B cell (primary cell): ENCODE results near the gene ETV1. TPM values are rescaled to one million over a fixed set of nuclear protein-coding genes. Genes with fewer than 3 reads are reported as not detected.

Source experiments
- ATAC-seq: fragments of 200-7000 bp; cut with Tn5 transposase; one replicate; pipeline ENCODE4 v1.10.0; 2021; ENCODE audit warnings: low read depth, mild to moderate bottlenecking, moderate number of reproducible peaks, moderate library complexity
- CTCF ChIA-PET: fragments of 350-600 bp; sonication (Branson Sonifier 250); formaldehyde crosslinking; loops from one replicate; lab custom pipeline; 2021; ENCODE audit warnings: antibody characterized with exemption, inconsistent platforms; lab: Charles Lee
- POLR2A ChIA-PET: fragments of 350-600 bp; sonication (Branson Sonifier 250); formaldehyde crosslinking; loops from one replicate; lab custom pipeline; 2021; ENCODE audit warnings: antibody characterized with exemption; lab: Charles Lee
- DNase-seq: peaks from one replicate; pipeline ENCODE4 v3.0.0; 2013
- H2AFZ ChIP-seq: 2 replicates; pipeline ENCODE4 v1.6.1; 2012; ENCODE audit warnings: mild to moderate bottlenecking, low read depth, low read length; ENCODE audit not compliant: insufficient read depth, poor library complexity, severe bottlenecking
- H3K27ac ChIP-seq, 2 donors: 1 replicate in 1 of 2; 2 replicates in 1 of 2; pipeline ENCODE4 v1.5.1; 2012 to 2013; ENCODE audit warnings: low read length in 2 of 2, mild to moderate bottlenecking in 2 of 2, moderate library complexity in 1 of 2
- H3K27me3 ChIP-seq, 4 experiments: fragments of 200-600 bp in 1 of 4; sonication (generic) in 1 of 4; replicated peaks in 1 of 4; 1 replicate in 2 of 4; 2 replicates in 2 of 4; pipeline versions ENCODE4 v1.6.1 to v1.7.0; 2013 to 2016; ENCODE audit warnings: low read length in 3 of 4, mild to moderate bottlenecking in 2 of 4, mixed read lengths in 1 of 4, moderate library complexity in 1 of 4; ENCODE audit not compliant: insufficient read depth in 4 of 4, control insufficient read depth in 3 of 4; ENCODE audit errors: control extremely low read depth in 1 of 4
- H3K36me3 ChIP-seq, 2 experiments: replicated peaks in 1 of 2; 1 replicate in 1 of 2; 2 replicates in 1 of 2; pipeline versions ENCODE4 v1.6.1 to v1.7.1; 2013; ENCODE audit warnings: low read length in 1 of 2; ENCODE audit not compliant: insufficient read depth in 2 of 2, control insufficient read depth in 1 of 2; ENCODE audit errors: control extremely low read depth in 1 of 2, extremely low read depth in 1 of 2
- H3K4me1 ChIP-seq, 2 donors: fragments of 200-600 bp in 1 of 2; sonication (generic) in 1 of 2; 1 replicate in 1 of 2; 2 replicates in 1 of 2; pipeline versions ENCODE4 v1.5.1 to v1.6.1; 2013 to 2017; ENCODE audit warnings: low read length in 2 of 2; ENCODE audit not compliant: control insufficient read depth in 2 of 2, insufficient read depth in 2 of 2
- H3K4me2 ChIP-seq: replicated peaks from 2 replicates; pipeline ENCODE3; 2012; ENCODE audit warnings: mild to moderate bottlenecking, low read depth, low read length; ENCODE audit not compliant: poor library complexity, severe bottlenecking
- H3K4me3 ChIP-seq, 5 experiments: fragments of 200-600 bp in 1 of 5; sonication (generic) in 1 of 5; 1 replicate in 3 of 5; 2 replicates in 2 of 5; pipeline versions ENCODE4 v1.5.1 to v1.7.0; 2011 to 2016; ENCODE audit warnings: low read length in 4 of 5, mild to moderate bottlenecking in 4 of 5, low read depth in 2 of 5, control low read depth in 1 of 5, moderate library complexity in 1 of 5; ENCODE audit not compliant: insufficient read depth in 1 of 5; ENCODE audit errors: control extremely low read depth in 1 of 5, extremely low read depth in 1 of 5
- H3K79me2 ChIP-seq: fragments of 200-600 bp; sonication (generic); one replicate; pipeline ENCODE4 v1.6.0; 2016; ENCODE audit warnings: low read length; ENCODE audit not compliant: control insufficient read depth, insufficient read depth
- H3K9ac ChIP-seq: fragments of 200-600 bp; sonication (generic); 2 replicates; pipeline ENCODE4 v1.6.1; 2017; ENCODE audit warnings: mild to moderate bottlenecking, low read length, moderate library complexity
- H3K9me3 ChIP-seq, 3 donors: one replicate each; pipeline versions ENCODE4 v1.6.1 to v1.7.1; 2013; ENCODE audit warnings: low read length in 2 of 3; ENCODE audit not compliant: control insufficient read depth in 2 of 3, insufficient read depth in 1 of 3; ENCODE audit errors: control extremely low read depth in 1 of 3
- H4K20me1 ChIP-seq: 2 replicates; pipeline ENCODE4 v1.6.0; 2012; ENCODE audit warnings: mild to moderate bottlenecking, low read length; ENCODE audit not compliant: insufficient read depth, control insufficient read depth, poor library complexity, severe bottlenecking
- H3K27ac Mint-ChIP-seq: one replicate; pipeline ENCODE4 v1.8.0; 2021; ENCODE audit warnings: mixed read lengths
- H3K27me3 Mint-ChIP-seq: one replicate; pipeline ENCODE4 v1.8.0; 2021; ENCODE audit warnings: mixed read lengths
- H3K4me1 Mint-ChIP-seq: one replicate; pipeline ENCODE4 v1.8.0; 2021; ENCODE audit warnings: mixed read lengths
- H3K4me3 Mint-ChIP-seq: one replicate; pipeline ENCODE4 v1.8.0; 2021; ENCODE audit warnings: mixed read lengths
- H3K9me3 Mint-ChIP-seq: one replicate; pipeline ENCODE4 v1.8.0; 2022; ENCODE audit warnings: mixed read lengths; ENCODE audit not compliant: insufficient read depth
- EZH2 ChIP-seq: IDR thresholded peaks from 2 replicates; pipeline ENCODE4 v1.6.1; 2012; ENCODE audit warnings: borderline replicate concordance, low read depth, mild to moderate bottlenecking, moderate library complexity, low read length; ENCODE audit not compliant: insufficient read depth, poor library complexity, severe bottlenecking
- WGBS: methylation state at CpG from one replicate; pipeline ENCODE4 v1.1.5; 2013; ENCODE audit warnings: missing lambda C conversion rate; ENCODE audit not compliant: insufficient coverage; 5-methylcytosine and 5-hydroxymethylcytosine counted together
- intact Hi-C: fragments of 100-400 bp; cut with micrococcal nuclease; formaldehyde crosslinking; loops from one replicate; pipeline ENCODE4 v1.10.0; 2022
- polyA plus RNA-seq: library from polyadenylated mRNA; depleted of rRNA; stranded (reverse); fragments of >200 nt; gene quantifications from 2 replicates; pipeline ENCODE4 v1.2.3, GENCODE V29; 2012
- total RNA-seq, 2 donors: library from RNA; stranded (reverse); fragments of 120-200 nt in 1 of 2; gene quantifications; 1 replicate in 1 of 2; 2 replicates in 1 of 2; pipeline versions ENCODE4 v1.2.3 to v1.2.4, GENCODE V29; 2013 to 2022
- TF ChIP-seq, protein P1 (sequence below): fragments of 200-600 bp; IDR thresholded peaks from one replicate; pipeline ENCODE4 v1.8.0; 2022; ENCODE audit warnings: antibody characterized with exemption, mild to moderate bottlenecking

The ETV1 gene
- total and polyA plus RNA-seq, 2 donors (not counting 1 experiment from before 2014, with no cell fraction given) = not detected

DNA sequence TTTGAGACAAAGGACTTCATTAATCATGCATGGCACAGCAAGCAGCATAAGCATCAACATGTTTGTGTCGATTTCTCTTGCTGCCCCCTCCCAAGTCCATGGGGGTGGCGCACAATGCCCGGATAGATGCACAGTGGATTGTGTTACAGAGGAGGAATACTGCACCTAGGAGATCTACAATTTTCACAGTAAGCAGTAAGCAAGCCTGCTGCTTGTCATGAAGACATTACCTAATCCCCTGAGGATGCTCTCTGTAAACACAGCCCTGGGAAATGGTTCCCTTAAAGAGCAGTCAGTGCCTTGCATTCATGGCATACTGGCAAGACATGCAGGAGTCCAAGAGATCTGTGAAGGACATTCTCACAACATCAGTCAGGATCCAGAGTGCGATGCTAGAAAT is 137.7 kb downstream of the ETV1 start:
- no peaks in the 10 kb centered on the region for H3K27me3 Mint-ChIP-seq
- CTCF ChIA-PET = no interaction called here
- no peaks in the 10 kb centered on the region for H3K9me3 Mint-ChIP-seq
- no peaks in the 10 kb centered on the region for H3K9me3 ChIP-seq
- no peak overlapping the region for H3K4me3 Mint-ChIP-seq
- H3K79me2 ChIP-seq = no peaks in the 10 kb centered on the region
- no peak overlapping the region for H3K9ac ChIP-seq
- no peak overlapping the region for H3K27ac Mint-ChIP-seq
- H3K4me2 ChIP-seq = no peak overlapping the region
- no peak overlapping the region for H3K4me3 ChIP-seq
- POLR2A ChIA-PET = no interaction called here
- no peaks in the 10 kb centered on the region for H4K20me1 ChIP-seq
- 94% methylated on average over 4 of the region's 4 CpGs for WGBS
- no peaks in the 10 kb centered on the region for H3K36me3 ChIP-seq
- no peak overlapping the region for H3K27ac ChIP-seq
- TF ChIP-seq EZH2 = no peak
- TF ChIP-seq, protein P1, sequence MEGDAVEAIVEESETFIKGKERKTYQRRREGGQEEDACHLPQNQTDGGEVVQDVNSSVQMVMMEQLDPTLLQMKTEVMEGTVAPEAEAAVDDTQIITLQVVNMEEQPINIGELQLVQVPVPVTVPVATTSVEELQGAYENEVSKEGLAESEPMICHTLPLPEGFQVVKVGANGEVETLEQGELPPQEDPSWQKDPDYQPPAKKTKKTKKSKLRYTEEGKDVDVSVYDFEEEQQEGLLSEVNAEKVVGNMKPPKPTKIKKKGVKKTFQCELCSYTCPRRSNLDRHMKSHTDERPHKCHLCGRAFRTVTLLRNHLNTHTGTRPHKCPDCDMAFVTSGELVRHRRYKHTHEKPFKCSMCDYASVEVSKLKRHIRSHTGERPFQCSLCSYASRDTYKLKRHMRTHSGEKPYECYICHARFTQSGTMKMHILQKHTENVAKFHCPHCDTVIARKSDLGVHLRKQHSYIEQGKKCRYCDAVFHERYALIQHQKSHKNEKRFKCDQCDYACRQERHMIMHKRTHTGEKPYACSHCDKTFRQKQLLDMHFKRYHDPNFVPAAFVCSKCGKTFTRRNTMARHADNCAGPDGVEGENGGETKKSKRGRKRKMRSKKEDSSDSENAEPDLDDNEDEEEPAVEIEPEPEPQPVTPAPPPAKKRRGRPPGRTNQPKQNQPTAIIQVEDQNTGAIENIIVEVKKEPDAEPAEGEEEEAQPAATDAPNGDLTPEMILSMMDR = no peak
- H3K27me3 ChIP-seq = no peaks in the 10 kb centered on the region
- no peak for ATAC-seq
- no peaks in the 10 kb centered on the region for H3K4me1 ChIP-seq
- intact Hi-C loops = no loop called here
- DNase-seq = no peak
- H2AFZ ChIP-seq = no peak overlapping the region
- H3K4me1 Mint-ChIP-seq = no peaks in the 10 kb centered on the region

- POLR2A ChIA-PET = no interaction called here
- Histone ChIP-seq H2AFZ (no peak overlapping the region), H3K4me3 (no peak overlapping the region), H3K27ac (no peak overlapping the region), H3K9me3 (no peaks in the 10 kb centered on the region), H3K9ac (no peak overlapping the region), H3K4me1 (no peaks in the 10 kb centered on the region), H3K4me2 (no peak overlapping the region), H4K20me1 (no peaks in the 10 kb centered on the region), H3K27me3 (no peaks in the 10 kb centered on the region), H3K36me3 (no peaks in the 10 kb centered on the region), H3K79me2 (no peaks in the 10 kb centered on the region)
- 0% methylated on average over 2 of the region's 2 CpGs for WGBS
- TF ChIP-seq, protein P1 = no peak
- no peak for TF ChIP-seq EZH2
- no peaks in the 10 kb centered on the region for H3K27me3 Mint-ChIP-seq
- no peaks in the 10 kb centered on the region for H3K9me3 Mint-ChIP-seq
- no peak for ATAC-seq
- no peak overlapping the region for H3K27ac Mint-ChIP-seq
- CTCF ChIA-PET = no interaction called here
- H3K4me1 Mint-ChIP-seq = no peaks in the 10 kb centered on the region
- H3K4me3 Mint-ChIP-seq = no peak overlapping the region
- intact Hi-C loops = no loop called here
- no peak for DNase-seq
Measured at GRCh38 chr7:13850185-13850752, 139.2 kb downstream of the ETV1 start.
